ENCODE results near the gene METTL1.

Gene METTL1

DNA sequence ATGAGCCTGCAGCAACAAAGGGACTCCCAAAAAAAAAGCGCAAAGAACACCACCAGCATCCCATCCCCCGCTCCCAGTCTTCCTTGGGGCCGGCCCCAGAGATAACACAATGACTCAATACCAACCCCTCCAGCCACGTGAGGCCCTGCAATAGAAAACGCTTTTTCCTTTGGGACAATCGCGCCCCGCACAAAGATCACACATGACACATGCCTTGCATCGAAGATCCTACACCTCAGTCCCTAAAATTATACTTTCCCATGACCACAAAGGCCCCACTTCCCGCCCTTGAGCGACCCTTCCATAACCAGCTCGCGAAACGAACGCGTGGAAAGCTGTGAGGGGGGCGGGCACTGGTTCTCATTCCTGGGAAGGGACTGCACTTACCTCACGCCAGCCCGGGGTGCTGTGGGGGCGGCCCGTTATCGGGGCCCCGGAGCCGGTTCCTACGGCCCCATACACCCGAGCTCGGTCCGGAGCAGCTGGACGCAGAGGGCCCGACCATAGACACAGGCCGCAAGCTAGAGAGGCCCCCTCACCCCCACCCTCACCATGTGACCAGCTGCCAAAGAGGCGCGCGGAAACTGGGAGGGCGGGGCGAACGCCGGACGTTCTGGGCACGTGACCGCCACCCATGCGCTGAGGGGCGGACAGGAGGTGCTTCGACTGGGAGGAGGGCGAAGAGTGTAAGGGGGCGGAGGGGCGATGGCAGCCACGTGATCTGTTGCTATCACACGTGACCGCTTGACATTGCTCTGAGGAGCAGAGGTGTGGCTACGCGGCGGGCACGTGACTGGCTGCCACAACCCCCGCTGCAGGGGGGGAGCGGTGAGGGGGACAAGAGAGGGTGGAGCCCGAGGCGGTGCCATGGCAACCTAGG, 19.9 kb downstream of the METTL1 start, which contains the start of gene CDK4:
Gene CDK4, minus strand, starts transcription at position 523 of the 880 bp plus-strand sequence. CDS start 593 bp downstream, outside the sequence.
- peak; percentile 36 for FAIRE-seq

DNA sequence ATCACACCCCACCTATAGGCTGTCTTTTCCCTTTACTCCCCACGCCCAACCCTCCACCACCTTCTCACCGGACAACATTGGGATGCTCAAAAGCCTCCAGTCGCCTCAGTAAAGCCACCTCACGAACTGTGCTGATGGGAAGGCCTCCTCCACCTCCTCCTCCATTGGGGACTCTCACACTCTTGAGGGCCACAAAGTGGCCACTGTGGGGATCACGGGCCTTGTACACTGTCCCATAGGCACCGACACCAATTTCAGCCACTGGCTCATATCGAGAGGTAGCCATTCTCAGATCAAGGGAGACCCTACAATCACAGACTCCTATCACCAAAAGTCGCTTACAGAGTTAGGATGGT, 20.5 kb downstream of the METTL1 start:
- FAIRE-seq: no peak

DNA sequence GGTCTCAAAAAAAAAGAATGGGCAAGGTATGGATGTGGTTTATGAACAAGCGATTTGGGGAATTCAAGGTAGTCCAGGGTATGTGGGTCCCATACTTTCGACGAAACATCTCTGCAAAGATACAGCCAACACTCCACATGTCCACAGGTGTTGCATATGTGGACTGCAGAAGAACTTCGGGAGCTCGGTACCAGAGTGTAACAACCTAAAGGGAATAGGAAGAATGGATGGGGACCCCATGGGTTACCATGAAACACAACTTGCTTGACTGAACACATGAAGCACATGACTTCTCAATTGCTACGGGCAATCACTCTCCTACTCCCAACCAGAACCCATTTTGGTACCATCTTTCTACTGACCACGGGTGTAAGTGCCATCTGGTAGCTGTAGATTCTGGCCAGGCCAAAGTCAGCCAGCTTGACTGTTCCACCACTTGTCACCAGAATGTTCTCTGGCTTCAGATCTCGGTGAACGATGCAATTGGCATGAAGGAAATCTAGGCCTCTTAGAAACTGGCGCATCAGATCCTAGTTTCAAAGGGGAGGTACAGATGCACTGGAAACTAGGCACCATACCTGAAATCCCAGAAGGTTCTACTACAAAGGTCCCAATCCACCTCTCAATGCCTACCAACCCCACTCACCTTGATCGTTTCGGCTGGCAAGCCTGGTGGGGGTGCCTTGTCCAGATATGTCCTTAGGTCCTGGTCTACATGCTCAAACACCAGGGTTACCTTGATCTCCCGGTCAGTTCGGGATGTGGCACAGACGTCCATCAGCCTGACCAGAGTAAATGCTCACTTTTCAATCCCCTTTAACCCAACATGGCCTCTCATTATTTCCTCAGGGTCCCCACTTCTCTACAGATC, 21.1 kb downstream of the METTL1 start:
- FAIRE-seq: no peak

DNA sequence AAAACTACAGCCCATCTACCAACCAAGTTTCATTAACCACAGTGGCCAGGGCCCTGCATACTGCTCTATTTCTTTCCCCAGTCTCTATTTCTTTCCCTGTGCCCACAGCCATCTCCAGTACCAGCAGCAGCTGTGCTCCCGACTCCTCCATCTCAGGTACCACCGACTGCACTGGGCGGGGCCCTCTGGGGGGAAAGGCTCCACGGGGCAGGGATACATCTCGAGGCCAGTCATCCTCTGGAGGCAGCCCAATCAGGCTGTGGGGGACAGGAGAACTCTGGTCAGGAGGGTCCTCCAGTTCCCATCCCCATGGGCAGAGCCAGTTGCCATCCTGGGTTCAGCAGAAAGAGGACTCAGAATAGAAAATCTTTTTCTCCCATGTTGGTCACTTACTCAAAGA, 22.8 kb downstream of the METTL1 start:
- FAIRE-seq: no peak

DNA sequence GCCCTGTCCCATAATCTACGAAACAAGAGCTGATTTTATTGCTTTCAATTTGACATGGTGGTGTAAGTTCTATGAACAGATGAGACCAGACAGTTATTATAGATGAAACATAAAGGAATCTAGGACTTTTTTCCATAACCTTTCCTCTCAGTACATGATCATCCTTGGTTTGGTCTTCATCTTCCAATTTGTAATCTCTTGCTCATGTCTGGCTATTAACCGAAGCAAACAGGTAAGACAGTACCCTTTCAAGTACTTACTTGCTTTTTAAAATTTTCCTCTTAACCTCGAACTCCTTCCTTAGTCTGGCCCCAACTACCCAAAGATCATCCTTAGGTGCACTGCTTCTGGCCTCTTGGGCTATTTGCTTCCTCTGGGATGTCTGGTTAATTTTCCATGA, 25.9 kb downstream of the METTL1 start:
- FAIRE-seq: no peak

DNA sequence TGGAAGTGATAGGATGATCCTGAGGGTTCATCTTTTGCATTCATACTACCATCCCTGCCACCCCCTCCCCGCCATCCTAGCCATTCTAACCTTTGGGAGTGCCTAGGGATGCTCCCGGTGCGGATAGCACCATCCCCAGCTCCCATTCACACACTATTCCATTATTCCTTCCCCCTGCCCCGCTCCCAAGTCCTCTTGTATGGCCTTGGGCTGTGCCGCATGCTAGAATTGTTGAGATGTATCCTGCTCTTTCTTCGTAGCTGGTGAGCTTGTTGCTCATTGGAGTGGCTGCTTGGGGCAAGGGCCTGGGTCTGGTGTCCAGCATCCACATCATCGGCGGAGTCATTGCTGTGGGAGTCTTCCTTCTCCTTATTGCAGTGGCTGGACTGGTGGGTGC, 26.4 kb downstream of the METTL1 start:
- FAIRE-seq: no peak

DNA sequence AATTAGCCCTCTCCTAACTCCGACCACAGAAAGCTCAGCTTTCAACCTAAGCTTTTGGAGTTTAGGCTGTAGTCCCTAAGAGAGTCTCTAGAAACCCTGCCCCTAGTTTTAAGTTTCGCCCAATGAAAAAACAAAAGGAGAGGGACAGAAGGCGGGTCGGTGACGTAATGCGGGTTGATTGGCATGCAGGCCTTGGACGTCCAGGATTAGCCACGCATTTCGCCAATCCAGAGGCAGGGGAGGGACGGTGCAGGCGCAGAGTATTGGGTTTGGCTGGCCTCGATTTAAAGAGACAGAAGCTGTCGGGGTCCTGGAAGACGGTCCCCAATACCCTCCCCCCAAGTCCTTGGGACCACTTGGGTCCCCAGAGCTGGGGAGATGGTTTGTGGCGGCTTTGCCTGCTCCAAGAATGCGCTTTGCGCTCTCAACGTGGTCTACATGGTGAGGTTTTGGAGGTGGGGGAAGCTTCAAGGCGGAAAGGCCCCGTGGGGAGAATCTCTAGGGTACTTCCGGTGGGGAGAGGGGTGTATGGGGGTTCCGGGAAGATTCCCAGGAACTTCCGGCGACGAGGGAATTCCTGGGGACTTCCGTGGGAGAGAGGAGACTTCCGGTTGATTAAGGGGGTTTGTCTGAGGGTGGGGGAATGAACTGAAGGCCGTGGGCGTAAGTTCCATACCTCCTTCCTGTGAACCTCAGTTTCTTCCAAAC, 27.0 kb downstream of the METTL1 start, which contains the start of gene TSPAN31:
Gene TSPAN31, plus strand, starts transcription at position 263 of the 708 bp plus-strand sequence. Its CDS starts 116 bp downstream, at position 379.
- FAIRE-seq: peak; percentile 53

DNA sequence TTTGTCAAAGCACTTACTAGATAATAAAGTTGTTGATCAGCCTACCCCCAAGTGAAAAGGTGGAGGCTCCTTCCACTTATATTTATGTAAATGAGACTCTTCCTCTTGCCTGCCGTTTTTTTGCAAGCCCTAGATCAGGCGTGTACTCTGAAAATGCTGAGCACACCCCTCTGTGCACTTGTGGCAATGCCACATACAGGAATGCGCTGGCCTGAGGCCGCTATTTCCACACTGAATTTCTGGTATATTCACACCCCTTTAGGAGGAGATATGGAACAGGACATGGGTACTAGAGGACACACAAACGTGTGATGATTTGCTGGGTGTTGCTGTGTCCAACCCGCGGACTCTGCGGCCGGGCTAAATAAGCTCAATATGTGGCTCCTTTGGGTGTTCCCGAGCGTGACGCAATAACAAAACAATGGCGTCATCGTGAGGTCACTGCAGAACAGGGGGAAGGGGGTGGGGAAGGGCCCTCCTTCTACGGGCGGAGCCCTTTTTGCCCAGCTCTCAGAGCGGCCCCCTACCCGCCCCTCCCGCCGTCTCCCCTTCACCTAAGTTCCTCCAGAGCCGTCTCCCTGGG, 27.6 kb downstream of the METTL1 start:
- FAIRE-seq: no peak

DNA sequence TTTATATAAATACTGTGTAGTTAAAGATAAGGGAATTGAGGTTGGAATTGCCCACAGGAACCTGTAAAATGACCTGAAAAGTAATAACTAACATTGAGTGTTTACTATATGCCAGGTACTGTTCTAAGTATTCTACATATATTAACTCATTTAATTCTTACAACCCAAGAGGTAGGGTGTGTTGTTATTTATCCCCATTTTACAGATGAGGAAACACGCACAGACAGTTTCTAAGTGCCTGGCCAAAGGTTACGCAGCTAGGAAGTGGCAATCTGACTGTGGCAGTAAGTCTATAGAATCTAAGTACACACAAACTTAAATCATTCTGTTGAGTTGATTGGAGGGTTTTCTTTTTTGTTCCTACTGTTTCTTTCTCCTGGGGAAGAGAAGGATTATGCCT, 28.1 kb downstream of the METTL1 start:
- no peak for FAIRE-seq

DNA sequence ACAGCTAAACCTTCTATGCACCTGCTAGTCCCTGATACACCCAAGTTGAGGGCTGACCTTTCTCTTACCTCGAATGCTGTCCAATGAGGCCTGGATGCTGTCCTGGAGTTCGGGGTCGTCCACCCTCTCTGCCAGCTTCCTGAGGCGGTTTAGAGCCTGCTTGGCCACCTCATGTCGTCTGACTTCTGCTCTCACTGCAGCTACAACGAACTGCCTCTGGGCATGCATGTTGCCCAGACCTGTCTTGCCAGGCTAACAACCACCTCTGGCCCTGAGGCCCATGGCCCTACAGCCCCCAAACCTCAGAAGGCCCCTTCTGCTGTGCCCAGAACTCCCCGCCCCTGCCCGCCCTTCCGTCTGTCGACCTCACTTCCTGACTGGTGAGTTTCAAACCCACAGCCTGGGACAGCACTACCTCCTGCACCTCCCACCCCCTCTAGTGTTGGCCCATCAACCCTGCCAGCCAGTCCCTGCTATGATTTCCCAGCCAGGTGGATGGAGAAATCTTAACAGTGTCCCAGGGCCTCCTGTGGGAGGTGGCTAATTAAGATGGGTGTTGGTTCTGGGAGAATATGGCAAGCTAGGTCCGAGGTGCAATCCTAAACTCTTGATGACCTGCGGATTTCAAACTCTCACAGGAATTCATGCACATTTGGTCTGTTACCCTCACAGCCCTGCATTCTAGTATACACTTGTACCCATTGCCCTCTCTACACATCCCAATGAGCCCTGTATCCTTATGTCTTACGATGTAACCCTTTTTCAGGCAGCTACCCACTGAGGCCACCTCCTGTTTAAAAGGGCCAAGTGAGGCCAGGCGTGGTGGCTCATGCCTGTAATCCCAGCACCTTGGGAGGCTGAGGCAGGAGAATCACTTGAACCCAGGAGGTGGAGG, 29.8 kb downstream of the METTL1 start:
- no peak for FAIRE-seq

DNA sequence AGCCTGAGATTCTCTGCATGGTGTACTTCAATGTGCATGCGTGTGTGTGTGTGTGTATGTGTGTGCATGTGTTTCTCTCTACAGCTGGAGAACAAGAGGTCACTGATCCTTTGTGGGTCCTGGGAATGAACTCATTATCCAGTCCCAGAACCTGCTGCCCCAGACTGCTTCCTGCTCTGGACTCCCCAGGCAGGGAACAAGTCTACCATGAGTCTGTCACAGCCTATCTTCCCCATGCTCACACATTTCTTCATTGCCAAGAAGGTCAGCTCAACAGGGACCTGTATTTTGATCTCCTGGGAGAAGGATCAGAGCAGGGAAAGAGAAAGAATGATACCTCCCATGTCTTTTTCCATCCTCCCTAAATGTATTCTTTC, 30.5 kb downstream of the METTL1 start:
- no peak for FAIRE-seq

DNA sequence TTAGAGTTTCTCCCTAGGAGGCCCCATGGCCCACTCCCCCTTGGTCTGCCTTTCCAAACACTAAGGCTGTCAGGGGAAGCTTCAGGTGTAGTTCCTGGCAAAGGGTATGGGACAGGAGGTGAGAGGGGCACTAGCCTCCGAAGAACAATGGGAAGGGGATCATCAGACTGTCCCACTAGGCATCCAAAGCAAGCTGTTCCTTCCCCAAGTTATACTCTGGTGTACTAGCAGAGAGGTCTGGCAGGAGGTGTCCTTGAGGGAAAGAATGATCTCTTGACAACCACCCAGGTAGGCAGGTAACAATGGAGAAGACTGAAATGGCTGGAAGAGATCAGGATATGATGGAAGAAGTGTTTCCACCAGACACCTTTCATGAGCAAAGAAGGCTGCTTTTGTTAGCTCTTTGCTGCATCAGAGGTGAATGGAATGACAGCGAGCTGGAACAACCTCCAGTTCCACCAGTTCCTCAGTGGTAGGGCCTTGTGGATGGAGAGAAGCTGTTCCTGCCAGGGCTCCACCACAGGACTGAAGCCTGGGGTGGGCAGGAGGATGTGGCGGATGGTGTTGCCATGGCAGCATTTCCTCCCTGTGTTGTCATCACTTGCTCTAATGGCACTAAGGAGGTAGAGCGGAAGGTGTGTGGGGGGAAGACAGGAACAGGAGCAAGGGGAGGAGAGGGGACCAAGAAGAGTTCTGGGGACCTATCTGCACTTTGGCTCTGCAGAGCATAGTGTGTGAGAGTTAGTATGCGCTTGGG, 31.1 kb downstream of the METTL1 start:
- FAIRE-seq: no peak

DNA sequence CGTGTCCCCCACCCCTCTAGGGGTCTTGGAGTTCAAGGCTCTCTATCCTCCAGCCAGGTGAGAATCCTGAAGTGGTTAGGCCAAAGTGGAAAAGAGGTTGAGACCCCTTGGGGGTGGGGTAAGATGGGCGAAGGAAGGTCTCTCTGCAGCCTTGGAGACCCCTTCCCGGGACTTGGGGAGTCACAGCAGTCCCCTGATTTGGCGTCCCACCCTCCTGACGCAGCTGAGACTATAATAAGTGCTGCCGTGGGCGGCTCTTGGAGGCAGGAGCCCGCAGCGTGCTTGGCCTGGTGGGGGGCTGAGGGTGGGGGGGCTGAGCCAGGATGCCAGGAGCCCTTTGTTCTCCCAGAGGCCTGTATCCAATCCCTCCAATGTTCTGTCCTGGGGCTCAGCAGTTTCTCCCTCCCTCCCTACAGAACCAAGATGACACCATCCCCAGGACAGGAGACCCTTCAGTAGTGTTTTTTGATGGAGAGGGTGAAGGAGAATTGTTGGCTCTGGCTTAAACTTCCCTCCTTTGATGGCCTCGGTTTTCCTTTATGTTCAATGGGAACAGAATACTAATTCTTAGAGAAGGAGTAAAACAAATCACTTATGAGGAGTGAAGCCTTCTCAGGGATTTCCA, 31.9 kb downstream of the METTL1 start:
- no peak for FAIRE-seq

DNA sequence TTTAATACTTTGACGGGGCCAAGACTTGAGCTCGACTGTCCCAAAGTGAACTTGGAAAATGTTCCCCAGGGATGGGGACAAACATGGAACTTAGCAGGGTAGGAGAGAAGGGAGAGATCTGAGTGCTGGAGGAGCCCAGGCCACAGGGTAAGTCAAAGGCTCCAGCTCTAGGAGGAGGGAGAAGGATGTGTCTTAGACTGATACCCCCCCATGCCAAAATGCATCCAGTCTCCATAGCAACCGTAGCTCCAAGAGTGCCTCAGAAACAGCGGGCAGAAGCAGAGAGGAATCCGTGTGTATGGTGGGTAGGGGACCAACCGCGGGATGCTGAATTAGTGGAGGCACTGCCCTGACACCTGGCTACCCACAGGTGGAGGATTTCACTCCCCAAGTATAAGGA, 32.5 kb downstream of the METTL1 start:
- no peak for FAIRE-seq

DNA sequence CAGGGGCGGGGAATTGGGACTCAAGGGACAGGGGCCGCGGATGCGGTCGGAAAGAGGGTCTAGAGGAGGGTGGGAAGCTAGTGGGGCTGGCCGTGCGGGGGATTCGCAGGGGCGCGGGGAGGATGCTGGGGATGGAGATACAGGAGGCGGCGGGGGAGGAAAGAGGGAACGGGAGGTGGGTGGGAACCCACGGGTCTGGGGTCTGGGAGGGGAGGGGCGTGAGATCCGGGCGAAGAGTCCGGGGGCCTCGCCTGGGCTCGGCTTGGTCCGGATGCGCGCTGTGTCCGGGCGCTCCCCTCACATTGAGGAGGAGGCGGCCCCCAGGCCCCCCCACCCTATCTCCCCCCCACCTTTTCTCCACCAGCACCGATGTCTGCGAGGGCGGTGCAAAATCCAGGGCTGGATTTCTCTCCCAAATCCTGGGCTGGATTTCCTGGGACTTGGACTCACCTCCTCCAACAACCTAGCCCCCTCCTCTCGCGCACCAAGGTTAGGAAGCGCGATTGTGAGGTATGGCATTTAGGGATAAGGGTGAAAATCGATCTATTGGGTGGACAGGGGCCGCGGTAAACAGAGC, 33.2 kb downstream of the METTL1 start, which contains the start of gene AGAP2:
Gene AGAP2, minus strand, starts transcription at position 82 of the 577 bp plus-strand sequence. CDS start 496 bp downstream, outside the sequence.
- no peak for FAIRE-seq

DNA sequence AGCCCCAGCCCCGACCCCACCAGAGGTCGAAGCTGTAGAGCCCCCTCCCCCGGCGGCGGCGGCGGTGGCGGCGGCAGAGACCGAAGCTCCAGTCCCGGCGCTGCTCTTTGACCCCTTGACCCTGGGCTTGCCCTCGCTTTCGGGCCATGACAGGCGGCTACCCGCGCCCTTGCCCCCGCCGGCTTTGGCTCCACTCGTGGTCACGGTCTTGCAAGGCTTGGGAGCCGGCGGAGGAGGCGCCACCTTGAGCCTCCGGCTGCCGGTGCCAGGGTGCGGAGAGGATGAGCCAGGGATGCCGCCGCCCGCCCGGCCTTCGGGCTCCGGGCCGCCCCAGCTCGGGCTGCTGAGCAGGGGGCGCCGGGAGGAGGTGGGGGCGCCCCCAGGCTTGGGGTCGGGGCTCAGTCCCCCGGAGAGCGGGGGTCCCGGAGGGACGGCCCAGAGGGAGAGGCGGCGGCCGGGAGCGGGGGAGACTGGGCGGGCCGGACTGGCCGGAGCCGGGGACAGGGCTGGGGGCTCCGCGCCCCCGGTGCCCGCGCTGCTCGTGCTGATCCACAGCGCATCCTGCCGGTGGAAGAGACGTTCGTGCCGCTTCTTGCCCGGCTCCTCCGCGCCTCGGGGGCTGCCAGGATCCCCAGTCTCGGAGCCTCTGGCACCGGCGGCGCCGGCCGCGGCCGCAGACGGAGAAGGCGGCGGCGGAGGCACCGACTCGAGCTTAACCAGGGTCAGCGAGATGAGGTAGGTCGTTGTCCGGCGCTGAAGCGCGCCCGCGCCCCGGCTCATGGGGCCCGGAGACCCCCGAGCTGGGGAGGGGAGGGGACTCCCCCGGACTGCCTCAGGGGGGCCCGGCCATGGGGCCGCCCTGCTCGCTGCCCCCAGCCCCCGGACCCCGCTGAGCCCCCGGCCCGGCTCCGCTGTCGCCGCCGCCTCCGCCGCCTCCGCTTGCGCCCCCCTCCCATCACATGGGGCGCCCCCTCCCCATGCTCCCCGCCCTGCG, 34.1 kb downstream of the METTL1 start:
- FAIRE-seq: no peak

DNA sequence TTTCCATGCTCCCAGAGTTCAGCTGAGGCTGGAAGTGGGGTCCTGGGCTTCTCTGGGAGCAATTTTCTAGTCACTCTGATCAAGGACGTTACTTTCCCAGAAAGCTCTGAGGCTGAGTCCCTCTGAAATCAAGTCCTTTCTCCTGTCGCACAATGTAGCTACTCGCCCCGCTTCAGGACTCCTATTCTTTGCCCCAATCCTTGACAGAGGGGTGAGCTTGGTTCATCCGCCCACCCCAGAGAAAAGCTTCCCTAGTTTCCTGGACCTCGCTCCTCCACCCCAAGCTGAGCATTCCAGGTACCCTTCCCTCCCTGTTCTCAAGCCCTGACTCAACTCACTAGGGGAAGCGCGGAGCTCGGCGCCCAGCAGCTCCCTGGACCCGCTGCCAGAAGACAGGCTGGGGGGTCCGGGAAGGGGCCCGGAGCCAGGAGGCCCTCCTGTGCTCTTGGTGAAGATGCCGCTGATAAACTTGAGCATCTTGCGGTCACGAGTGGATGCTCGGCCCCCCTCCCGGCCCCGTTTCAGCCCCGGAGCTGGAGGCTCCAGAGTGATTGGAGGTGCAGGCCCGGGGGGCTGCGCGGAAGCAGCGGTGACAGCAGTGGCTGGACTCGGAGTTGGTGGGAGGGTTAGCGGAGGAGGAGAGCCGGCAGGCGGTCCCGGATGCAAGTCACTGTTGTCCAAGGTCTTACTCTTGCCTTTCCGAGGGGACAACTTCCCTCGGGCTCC, 35.0 kb downstream of the METTL1 start:
- no peak for FAIRE-seq

Measured in islet of Langerhans (tissue), 1 donor.